GM19035 (cell line): Measurements from ENCODE around the gene CDX1.

Experiments
- ATAC-seq: cut with Tn5 transposase; IDR thresholded peaks from one replicate; pipeline ENCODE4 v1.9.1; 2021; ENCODE audit not compliant: unreplicated experiment

CDX1 gene

DNA sequence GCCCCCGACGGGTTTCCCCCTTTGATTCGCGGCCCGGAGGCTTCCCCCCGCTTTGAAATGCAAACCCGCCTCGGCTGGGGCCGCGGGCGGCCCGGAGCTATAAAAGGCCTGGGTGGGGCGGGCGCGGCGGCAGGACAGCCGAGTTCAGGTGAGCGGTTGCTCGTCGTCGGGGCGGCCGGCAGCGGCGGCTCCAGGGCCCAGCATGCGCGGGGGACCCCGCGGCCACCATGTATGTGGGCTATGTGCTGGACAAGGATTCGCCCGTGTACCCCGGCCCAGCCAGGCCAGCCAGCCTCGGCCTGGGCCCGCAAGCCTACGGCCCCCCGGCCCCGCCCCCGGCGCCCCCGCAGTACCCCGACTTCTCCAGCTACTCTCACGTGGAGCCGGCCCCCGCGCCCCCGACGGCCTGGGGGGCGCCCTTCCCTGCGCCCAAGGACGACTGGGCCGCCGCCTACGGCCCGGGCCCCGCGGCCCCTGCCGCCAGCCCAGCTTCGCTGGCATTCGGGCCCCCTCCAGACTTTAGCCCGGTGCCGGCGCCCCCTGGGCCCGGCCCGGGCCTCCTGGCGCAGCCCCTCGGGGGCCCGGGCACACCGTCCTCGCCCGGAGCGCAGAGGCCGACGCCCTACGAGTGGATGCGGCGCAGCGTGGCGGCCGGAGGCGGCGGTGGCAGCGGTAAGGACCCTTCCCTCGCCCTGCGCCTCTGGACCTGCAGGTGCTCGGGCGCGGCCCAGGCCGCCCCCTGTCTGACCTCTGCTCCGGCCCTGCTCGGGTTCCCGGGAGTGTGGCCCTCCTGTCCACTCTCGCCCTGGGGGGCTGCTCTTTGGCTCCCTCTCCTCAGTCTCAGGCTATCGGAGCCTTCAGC is at the start of gene CDX1:
Gene CDX1 (plus strand): TSS at position 129 of the 862 bp plus-strand sequence. CDS start 99 bp downstream, at position 228.
- no peak for ATAC-seq

DNA sequence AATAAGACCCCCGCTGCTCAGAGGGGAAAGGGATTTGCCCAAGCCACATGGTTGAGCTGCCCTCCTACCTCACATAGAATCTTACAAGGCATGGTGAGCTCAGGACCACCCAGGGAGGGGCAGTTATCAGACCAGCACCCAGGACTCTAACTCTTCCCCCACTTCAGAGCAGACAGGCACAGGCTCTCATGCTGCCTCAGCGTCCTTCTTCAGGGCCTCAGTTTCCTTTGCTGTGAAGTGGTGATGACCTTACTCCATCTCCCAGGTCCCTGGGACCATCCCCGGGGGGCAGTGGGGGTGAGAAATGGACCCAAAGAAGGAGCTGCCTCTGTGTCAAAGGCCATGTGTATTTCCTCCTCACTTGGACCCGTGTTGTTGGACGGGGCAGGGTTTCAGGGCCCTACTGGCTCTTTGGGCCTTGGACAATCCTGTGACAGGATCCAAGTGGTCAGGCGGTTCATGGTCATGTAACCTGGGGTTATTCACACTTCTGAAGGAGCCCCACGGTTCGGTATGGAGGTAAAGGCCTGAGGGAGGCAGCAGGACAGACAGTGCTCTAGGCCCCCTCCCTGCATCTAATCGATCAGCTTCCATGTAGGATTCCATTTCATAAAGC is 48.5 kb upstream of the CDX1 start:
- ATAC-seq = no peak

DNA sequence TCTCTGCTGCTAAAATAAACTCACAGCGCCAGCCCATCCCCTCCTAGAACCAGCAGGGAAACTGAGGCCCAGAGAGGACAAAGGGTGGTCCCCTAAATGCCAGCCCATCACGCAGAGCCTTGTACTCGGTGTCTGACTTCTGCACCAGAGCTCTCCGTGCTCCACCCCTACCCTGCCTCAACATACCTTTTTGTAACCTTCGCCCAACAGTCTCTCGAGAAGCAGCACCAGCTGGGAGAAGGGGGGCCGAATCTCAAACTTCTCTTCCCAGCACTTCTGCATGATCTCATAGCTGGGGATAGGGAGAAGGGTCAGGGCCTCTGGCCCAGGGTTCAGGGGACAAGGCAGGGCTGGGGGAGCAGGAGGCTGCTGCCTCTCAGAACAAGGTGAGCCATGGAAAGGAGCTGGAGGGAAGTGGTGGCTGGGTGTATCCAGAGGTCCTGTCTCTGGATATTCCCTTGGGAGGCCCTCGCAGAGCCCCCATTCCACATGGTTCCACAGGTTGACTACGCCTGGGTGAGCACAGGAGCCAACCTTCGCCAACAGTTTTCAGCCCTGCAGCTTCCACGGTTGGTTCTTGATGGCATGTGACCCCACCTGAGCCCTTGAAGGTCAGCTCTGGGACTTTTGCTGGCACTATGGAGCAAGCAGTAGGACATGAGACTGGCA is 47.9 kb upstream of the CDX1 start:
- ATAC-seq = no peak

DNA sequence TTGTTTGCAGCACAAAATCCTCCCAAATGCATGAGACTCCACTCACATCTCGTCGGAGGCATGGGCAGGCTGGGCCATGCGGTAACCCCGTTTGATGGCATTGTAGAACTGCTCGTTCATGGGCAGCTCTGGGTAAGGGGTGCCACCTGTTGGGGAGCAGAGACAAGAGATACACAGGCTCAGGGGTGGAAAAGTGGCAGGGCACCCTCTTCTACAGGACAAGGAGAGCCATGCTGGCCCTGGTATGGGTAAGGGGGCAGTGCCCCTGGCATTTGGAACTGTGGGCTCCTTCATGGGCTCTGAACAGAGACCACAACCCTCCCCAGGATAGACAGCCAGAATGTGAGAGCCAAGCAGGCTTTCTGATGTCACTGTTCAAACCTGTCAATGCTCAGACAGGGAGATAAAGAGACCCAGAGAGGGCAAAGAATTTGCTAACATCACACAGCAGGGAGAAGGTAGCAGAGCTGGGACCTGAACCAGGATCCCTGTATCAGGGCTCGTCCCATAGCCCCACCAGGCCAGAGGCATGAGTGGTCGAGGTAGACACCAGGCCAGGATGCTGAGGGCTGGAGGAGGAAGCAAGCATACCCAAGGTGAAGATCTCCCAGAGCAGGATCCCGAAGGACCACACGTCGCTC is 47.0 kb upstream of the CDX1 start:
- ATAC-seq = no peak

DNA sequence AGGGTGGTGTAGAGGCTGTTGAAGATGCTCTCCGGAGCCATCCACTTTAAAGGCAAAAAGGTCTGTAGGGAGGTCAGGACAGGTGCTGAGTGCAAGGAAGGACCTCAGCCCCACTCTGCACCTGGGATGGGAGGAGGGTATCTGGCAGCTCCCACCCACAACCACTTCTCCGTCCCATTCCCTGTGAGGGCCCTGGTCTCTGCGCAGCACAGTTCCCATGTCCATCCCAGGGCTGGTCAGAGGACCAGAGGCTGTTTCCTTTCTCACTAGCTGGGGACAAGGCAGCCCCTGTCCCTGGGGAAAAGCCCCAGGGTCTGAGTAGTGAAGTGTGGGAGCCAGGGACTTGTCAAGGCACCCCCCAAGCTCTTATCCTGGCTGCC is 46.5 kb upstream of the CDX1 start:
- ATAC-seq = no peak

DNA sequence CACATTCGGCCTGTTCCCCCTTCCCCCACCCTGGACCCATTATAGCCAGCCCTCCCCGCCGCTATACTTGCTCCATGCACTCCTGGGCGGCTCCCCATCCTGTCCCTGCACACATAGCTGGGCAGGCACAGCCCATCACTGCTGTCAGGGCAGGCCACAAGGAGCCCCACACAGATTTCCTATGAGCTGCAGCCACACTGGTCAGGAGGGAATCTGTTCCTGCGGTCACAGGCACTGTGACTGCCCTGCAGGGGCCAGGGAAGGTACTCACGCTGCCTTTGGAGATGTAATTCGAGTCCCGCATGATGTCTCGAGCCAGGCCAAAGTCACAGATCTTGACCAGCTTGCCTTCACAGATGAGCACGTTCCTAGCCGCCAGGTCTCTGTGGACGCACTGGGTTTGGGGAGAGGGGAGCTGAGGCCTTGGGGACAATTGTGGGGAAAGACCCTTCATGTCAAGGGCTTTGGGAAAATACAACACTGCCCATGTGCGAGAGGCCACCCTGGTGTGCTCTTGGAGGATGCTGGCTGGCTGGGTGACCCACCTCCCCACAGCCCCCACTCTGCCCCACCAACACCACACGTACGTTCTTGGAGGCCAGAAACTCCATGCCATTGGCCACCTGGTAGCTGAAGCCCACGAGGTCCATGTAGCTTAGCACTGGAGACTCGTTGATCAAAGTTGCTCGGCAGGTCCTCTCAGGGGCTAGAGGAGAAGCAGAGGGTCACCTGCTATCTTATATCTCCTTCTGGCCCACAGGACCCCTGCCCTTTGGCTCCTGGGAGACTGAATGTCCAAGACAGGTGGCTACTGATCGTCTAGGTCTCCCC is 45.7 kb upstream of the CDX1 start:
- ATAC-seq = no peak

DNA sequence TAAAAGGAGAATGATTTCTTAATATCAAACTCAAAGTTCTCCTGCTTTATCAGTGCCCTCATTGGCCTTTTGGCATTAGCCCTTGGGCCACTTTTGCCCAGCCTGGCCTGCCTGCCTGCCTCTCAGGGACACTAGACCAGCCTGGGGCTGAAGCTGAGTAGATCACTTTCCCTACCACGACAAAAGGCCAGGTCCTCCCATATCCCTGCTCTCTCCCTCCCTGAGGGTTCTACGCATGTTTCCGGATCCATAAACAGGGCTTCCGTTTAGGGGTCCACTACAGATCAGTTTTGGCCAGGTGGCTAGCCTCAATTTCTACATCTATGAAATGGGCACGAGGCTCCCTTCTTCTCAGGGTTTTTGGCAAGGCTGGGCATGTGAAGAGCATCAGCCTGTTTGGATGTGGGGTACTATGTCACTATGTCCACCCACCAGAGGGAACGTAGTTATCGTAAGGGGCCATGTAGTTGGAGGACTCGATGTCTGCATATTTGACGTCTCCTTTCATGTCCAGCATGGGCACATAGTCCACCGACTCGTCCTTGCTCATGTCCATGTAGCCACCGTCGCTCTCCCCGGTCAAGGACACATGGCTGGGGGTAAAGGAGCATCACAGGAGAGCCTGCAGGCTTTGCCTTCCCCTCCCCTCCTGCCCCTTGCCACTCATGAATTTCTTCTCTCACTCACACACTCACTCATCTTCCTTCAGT is 45.0 kb upstream of the CDX1 start:
- no peak for ATAC-seq

DNA sequence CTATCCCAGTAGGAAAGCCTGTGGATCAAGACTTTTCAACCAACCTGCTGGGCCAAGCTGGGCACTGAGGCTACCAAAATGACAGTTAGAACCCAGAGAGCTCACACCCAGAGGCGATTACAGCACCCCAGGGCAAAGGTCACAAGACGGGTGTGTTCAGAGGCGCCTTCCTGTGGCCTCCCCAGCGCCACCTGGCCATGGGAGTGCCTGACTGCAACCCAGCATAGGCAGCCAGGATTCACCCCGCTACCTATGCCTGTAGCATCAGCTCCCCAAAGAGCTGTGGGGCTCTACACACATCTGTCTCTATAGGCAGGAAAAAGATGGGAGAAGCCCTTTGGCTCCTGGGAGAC is 44.4 kb upstream of the CDX1 start:
- ATAC-seq = no peak

DNA sequence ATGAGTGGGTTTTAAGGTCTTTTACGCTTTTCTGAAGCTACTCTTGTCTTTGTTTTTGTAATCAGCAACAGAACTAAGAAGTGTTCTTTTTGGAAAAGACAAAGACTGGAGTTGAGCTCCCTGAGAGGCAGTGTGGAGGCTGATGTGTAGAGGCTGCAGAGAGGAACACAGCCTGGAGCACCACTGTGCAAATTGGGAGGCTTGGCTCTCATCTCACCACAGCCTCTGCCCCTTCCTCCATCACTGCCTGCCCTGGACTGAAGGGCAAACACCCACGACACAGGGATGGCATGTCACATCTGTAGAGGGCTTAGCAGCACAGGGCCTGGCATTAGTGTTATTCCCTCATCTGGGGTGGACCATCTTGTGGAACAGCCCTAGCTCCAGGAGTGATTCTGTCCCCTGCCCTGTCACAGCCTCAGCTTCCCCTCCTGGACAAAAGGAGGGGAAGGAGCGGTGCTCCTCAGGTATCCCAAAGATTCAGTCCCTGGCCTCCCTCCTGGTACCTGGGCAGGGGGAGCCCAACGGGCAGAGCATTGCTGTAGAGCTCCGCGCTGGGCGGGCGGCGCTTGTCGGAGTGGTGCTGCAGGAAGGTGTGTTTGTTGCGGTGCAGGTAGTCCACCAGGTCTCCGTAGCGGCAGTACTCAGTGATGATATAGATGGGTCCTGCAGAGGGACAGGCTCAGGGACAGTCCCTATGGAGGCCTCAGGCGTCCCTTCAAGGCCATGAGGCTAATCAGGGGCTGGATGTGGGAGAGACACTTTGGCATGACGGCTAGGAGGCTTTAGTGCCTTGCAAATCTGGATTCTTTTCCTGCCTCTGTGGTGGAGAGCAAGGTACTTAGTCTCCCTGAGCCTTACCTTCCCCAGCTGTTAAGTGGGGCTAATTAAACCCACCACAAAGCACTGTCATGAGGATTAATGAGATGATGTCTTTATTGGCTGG is 43.8 kb upstream of the CDX1 start:
- no peak for ATAC-seq

DNA sequence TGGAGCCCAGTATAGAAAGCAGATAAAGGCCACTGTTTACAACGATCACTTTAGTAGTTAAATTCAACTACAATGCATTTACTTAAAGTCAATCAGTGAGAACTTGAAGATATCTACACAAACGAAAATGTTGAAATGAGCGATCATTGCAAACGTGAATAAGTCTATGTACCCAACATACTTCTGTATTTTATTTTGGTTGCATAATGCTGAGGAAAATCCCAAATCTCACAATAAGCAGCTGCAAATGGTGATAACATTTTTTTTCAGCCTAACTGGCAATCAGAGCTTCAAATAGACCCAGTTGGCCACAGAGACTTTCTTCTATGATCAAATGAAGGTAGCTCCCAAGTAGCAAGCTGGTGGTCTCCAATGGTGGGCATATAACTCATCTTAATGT is 43.0 kb upstream of the CDX1 start:
- no peak for ATAC-seq

DNA sequence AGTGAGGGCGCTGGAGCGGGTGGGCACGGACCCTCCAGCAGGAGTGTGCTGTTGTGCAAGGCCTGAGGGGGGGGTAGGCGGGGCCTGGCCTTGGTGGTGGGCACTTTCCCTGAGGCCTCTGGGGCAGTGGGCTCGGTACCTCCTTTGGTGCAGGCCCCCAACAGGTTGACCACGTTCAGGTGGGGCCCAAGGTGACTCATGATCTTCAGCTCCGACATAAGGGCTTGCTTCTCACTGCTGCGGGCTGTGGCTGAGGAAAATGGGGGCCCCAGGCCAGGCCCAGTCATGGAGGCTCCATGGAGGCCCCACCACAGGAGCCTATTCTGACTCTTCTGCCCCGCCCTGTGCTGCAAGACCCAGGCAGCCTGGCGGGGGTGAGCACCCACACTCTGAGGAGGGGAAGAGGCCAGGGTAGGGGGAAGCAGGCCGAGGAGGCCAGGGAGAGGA is 42.4 kb upstream of the CDX1 start:
- no peak for ATAC-seq

DNA sequence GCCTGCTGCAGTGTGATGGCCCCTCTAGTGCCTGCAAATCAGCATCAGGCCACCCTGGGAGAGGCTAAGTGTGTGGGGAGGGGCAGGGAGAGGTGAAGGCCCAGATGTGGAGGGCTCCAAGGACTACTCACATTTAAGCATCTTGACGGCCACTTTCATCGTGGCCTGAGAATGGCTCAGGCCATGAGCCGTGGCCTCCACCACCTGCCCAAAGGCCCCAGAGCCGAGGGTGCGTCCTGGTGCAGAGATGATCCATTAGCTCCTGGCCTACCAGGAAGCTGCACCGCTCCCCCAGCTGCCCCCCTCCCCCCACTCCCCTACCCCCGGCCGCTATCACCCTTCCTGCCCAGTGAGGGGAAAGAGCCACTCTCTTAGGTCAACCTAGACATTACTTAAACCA is 42.0 kb upstream of the CDX1 start:
- no peak for ATAC-seq

DNA sequence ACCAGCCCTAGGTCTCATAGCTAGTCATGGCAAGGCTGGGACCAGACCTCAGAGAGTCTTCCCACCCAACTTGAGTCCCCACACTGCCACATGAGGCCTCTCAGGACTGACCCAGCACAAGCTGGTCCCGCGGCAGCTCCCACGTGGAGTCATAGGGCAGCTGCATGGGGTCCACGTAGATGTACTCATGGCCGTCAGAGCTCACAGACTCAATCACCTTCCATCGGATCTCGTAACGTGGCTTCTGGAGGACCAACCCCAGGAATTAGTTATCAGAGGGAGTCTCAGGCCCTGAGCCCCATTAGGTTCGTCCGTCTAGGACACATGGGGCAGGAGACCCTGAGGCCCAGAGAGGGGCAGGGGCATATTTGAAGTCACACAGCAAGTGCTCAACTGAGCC is 41.2 kb upstream of the CDX1 start:
- ATAC-seq = no peak

DNA sequence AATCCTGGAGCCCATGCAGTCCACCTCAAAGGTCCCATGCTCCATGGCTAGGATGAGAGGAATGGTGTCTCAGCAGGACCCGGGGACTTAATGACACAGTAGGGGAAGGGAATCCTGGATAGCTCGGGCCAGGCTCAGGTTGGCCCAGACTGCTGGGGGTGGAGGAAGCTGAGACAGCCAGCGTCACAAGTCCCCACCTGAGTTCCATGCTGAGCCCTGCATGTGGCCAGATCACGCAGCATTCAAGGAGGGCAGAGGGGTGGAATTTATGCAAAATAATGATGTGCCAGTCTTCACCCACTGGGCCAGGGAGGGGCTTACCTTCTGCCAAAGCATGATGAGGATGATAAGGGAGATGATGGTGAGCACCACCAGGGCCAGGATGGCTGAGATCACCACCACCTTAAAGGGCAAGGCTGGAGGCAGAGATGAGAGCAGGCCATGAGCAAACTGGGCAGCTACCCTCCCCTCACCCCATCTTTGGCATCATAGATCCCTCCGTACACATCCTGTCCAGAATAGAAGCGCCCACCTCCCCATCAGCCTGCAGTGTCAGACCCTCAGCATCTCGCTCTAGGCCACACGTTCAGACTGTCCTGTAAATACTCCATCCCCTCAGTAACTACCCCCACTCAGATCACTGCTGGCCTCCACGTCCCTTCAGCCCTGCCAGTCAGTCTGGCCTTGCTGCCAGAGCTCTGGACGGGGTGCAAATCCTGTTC is 40.2 kb upstream of the CDX1 start:
- ATAC-seq = no peak

DNA sequence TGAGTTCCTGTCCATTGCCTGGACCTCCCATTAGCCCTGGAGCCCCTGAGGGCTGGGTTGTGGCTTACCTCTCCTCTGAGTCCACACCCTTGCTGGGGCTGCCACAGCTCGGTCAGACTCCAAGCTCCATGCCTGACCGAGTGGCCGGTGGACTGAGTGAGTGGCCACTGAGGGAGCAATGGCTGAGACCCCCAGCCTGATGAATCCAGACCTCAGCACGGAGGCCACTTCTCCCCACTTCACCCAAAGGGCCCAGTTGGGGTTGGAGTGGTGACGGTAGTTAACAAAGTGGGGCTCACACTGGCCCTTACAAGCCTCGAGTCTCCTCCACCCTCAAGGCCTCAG is 39.7 kb upstream of the CDX1 start:
- no peak for ATAC-seq

DNA sequence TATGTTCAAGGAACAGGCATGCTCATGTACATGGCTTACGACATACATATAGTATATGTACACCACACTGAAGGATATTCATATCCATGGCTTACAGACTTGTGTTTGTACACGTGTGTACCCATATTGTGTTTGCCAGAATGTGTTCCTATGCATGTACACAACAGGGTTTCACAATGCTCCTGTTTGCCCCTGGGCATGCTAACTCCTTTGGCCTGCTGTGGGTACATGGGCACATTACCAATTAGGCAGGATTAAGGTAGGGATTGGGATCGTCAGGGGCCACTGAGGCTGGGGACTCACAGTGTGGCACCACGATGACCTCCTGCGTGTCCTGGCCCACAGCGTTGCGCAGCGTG is 37.1 kb upstream of the CDX1 start:
- ATAC-seq = no peak

DNA sequence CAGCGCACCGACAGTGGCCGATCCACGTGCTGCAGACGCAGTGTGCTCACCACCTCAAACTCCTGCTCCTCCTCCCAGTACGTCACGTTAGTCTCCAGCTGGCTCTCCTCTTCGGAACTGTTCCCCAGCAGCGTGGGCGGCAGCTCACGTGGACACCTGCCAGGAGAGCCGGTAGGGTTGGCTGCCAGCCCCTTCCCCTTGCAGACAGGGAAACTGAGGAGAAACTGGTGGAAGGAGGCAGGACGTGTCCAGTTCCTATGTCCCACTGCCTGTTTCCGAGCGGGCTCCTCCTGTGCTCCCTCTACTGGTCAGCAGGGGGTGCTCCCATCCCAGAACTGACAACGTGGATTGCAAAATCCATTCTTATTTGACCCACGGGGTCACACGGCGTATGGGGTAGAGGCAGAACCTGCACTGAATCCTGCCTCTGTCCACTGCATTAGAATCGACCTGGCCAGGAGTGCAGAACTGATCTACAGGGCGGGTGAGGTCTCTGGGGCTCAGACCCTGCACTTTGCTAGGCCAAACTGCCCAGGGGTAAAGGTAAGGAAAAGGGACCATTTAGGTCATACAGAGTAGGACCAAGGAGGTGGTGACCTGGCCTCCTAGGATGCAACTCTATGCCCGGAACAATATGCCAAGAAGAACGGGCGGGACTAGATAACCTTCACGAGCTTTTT is 36.6 kb upstream of the CDX1 start:
- no peak for ATAC-seq

DNA sequence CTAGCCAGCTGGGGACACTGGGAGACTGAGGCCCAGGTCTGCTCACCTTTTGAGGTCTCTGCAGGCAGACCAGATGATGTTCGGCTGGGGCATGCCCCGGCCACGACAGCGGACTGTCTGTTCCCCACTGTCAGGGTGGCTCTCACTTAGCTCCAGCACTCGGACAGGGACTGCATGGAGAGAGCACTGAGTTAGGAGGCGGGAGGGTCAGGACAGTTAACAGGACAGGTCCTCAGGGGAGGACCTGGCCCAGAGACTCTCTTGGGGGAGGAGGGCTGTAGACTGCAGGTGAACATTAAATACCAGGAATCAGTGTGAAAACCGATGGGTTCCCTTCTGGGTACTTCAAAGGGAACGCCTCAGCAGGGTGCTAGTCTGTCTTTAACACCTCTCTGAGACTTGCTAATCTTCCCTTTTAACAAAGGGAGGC is 36.1 kb upstream of the CDX1 start:
- ATAC-seq = no peak
